Fibroblast of the conjunctiva (primary cell): ENCODE measurements around the gene AGO1.
"Not testable (repeated sequence)": the region's sequence is repeated elsewhere in the genome, so short reads cannot be mapped to it uniquely, and the experiment has no call there.

ENCODE experiments used
- DNase-seq: peaks from one replicate; pipeline ENCODE4 v3.0.0-alpha.2; 2010; ENCODE audit warnings: low read depth

Gene AGO1

GRCh38 chr1:35915693-35916092 lies 32.7 kb downstream of the AGO1 start:
- no peak for DNase-seq

DNA sequence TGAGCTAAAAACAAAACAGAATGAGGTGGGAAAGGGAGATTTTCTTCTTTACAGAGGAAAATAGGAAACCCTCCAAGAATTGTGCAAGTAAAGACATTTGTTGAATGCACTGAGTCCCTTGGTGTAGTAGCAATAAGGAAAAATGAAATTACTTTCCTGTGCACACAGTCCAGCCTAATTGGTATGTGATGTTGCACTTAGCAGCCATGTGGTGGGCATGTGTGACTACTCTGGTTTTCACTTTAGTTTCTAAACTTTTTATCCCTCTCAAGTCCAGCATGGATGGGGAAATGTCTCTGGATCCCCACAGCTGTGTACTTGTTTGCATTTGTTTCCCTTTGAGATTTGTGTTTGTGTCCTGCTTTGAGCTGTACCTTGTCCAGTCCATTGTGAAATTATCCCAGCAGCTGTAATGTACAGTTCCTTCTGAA lies 40.8 kb downstream of the AGO1 start:
- DNase-seq = peak; percentile 14

DNA sequence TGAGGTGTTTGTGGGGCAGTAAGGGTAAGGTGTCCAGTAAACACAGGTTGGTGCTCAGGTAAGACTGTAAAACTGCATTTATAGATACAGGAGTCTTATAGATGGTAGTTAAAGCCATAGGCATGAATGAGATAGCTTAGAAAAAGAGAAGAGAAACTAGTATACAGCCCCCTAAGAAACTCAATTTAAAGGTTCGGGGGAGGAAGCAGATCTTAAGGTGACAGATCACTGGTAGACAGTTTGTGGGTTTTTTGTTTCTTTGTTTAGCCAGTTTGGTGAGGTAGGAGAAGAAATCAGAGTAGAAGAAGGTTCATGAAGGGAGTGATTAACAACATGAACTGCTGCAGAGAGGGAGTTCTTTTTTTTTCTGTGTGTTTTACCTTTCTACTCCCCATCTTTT lies 41.8 kb downstream of the AGO1 start:
- DNase-seq = no peak

- DNase-seq = peak; percentile 60
These were observed 42.7 kb downstream of the AGO1 start for GRCh38 chr1:35925741-35926140.

GRCh38 chr1:35927472-35927871 lies 44.5 kb downstream of the AGO1 start:
- DNase-seq = no peak

- DNase-seq = peak; percentile 23
These were observed 47.0 kb downstream of the AGO1 start for GRCh38 chr1:35929730-35930592.

DNA sequence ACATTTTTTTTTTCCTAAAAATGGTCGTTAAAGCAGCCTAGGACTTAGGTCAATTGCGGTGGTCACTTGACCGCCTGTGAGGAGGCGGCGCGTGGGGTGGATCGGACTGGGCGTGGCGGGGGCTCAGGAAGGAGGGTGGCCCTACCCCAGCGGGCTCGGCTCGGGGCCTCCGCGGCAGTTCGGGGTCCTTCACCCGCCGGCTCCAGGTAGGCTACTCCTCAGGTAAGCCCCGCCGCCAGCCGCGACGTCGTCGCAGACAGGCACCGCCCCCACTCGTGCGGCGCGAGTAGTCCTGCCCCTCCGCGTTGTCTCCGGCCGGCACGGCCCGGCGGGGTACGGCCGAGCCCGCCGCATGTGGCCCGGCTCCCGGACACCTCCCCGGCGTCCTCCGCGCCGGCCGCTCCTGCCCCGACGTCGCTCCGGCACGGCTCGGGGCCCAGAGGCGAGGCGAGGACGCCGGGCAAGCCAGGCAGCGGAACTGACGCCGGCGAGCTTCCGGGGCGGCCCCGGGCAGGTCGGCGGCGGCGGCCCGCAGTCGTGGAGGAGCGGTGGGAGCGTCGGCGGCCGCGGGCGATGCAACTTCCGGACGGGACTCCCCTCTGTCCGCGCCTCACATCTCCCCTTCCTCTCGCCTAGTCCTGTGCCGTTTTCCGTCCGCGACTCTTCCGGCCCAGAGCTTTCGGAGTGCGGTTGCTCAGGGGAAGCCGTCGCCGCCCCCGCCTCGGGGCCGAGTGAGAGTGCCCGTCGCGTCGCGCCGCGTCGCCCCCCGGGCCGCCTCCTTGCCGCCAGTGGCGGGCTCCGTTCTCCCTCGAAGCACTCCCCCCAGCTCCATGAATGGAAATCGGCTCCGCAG lies 47.8 kb downstream of the AGO1 start, which contains the start of gene AGO3:
Gene AGO3 (plus strand): TSS at position 513 of the 853 bp plus-strand sequence. CDS start 322 bp downstream, at position 835.
- peak; percentile 71 for DNase-seq

GRCh38 chr1:35931446-35932157 lies 48.6 kb downstream of the AGO1 start:
- DNase-seq = no peak

GRCh38 chr1:35932158-35932636 lies 49.2 kb downstream of the AGO1 start:
- no peak for DNase-seq

- DNase-seq = no peak
These were observed 49.9 kb downstream of the AGO1 start for GRCh38 chr1:35932941-35933340.

- DNase-seq = no peak
These were observed 52.7 kb downstream of the AGO1 start for GRCh38 chr1:35935442-35936388.

GRCh38 chr1:35936838-35937237 lies 53.8 kb downstream of the AGO1 start:
- no peak for DNase-seq

DNA sequence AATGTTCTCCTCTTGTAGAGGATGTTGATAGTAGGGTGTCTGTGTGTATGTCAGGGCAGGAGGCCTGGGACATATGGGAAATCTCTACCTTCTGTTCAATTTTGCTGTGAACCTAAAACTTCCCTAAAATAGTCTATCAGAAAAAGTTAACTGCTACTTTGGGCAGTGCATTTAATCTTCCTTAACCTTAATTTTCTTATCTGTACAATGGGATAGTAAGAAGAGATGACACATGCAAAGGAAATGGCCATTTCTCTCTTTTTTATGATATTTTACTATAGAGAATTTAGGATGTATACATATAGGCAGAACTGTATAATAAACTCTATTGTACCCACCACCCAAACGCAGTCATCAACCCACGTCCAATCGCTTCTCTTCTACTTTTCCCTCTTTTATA lies 56.5 kb downstream of the AGO1 start:
- DNase-seq = no peak

DNA sequence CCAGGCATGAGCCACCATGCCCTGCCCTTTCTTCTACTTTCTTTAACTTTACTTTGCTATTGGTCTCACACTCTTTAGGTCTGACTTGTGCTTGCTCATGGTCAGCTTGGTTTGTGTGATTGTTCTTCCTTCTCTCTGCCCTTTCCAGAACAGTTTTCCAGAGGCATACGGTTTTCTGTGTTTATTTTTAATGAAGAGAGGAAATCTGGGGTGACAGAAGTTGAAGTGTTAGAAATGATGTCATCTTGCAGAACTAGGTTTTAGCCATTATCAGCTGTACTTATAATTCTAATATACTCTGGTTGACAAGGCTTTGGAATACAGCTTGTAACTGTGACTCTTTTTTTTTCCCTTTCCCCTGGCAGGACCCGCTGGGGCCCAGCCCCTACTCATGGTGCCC lies 62.3 kb downstream of the AGO1 start:
- DNase-seq = no peak

DNA sequence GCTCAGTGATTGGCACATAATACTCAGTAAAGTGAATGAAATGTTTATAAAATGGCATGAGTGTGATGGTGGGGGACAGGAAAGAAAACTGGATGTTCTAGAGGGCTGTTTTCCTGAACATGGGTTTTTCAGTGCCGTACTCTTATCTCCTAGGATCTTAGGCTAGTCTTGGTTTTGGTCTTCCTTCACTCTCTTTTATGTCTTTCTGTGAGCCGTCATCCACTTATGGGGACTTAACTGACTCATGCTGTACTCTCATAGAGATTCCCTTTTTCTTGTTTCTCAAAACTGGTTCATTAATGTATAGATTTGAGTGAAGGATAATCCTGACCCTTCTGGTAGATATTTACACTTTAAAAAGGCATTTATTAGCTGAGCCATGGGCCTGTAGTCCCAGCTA lies 64.5 kb downstream of the AGO1 start:
- no peak for DNase-seq

- DNase-seq = no peak
These were observed 75.5 kb downstream of the AGO1 start for GRCh38 chr1:35958558-35958957.

DNA sequence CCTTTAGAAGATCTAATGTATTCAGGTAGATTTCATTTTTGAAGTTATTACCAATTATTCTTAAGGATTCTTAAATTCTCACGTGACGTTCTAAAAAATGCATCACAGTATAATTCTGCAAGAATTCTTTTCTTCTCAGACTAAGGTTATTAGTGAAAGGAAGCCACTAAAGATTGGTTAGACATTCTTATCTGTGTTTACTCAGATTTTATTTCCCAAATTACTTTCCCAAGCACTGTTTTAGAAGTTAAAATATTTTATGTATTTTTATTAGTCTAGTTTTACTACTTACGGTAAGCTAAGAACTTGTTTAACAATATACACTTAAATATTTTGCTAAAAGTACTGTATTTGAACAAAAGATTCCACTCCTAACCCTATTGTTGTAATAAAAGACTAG lies 76.3 kb downstream of the AGO1 start:
- DNase-seq = no peak

GRCh38 chr1:35962952-35963351 lies 79.9 kb downstream of the AGO1 start:
- no peak for DNase-seq

GRCh38 chr1:35964277-35964676 lies 81.3 kb downstream of the AGO1 start:
- DNase-seq = not testable (repeated sequence)

GRCh38 chr1:35968396-35968795 lies 85.4 kb downstream of the AGO1 start:
- DNase-seq = no peak

DNA sequence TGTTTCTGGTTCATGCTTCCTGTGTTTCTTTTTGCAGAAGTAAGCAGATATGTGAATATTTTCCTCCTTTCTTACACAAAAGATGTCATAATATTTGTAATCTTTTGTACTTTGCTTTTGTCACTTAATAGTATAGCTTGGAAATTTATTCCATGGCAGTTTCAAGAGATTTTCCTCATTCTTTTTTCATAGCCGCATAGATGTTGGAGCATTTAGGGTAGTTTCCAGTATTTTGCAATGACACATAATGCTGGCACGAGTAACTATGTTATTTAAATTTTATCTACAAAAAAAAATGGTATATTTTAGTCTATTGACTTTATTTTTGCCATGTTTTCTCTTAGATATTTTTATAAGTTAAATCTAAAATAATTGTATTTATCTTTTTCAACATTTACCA lies 88.6 kb downstream of the AGO1 start:
- no peak for DNase-seq
